CD1c-positive myeloid dendritic cell (primary cell): ENCODE results near the gene LRRC75A.
"Not testable (repeated sequence)": the region's sequence is repeated elsewhere in the genome, so short reads cannot be mapped to it uniquely, and the experiment has no call there.

Experiments
- DNase-seq: peaks from one replicate; pipeline ENCODE4 v3.0.0-alpha.2; 2016; ENCODE audit errors: extremely low spot score

Gene LRRC75A

GRCh38 chr17:16472539-16472938 lies 19.5 kb downstream of the LRRC75A start:
- DNase-seq, result no peak

GRCh38 chr17:16471295-16471694 lies 20.7 kb downstream of the LRRC75A start:
- no peak for DNase-seq

- no peak for DNase-seq
Measured at GRCh38 chr17:16470265-16470664, 21.7 kb downstream of the LRRC75A start.

GRCh38 chr17:16468428-16468992 lies 23.5 kb downstream of the LRRC75A start:
- DNase-seq, result no peak

GRCh38 chr17:16467886-16468285 lies 24.1 kb downstream of the LRRC75A start:
- DNase-seq, result no peak

- no peak for DNase-seq
Measured at GRCh38 chr17:16467044-16467443, 24.9 kb downstream of the LRRC75A start.

- no peak for DNase-seq
Measured at GRCh38 chr17:16466407-16466806, 25.6 kb downstream of the LRRC75A start.

- no peak for DNase-seq
Measured at GRCh38 chr17:16465861-16466338, 26.1 kb downstream of the LRRC75A start.

GRCh38 chr17:16465052-16465312 lies 27.0 kb downstream of the LRRC75A start:
- DNase-seq, result no peak

GRCh38 chr17:16464303-16465051 lies 27.5 kb downstream of the LRRC75A start:
- no peak for DNase-seq

- no peak for DNase-seq
Measured at GRCh38 chr17:16463358-16464302, 28.4 kb downstream of the LRRC75A start.

- no peak for DNase-seq
Measured at GRCh38 chr17:16462070-16462864, 29.7 kb downstream of the LRRC75A start.

- no peak for DNase-seq
Measured at GRCh38 chr17:16461606-16461866, 30.5 kb downstream of the LRRC75A start.

GRCh38 chr17:16460796-16461605 lies 31.0 kb downstream of the LRRC75A start:
- no peak for DNase-seq

GRCh38 chr17:16459855-16460550 lies 32.0 kb downstream of the LRRC75A start:
- DNase-seq, result no peak

- no peak for DNase-seq
Measured at GRCh38 chr17:16459271-16459670, 32.7 kb downstream of the LRRC75A start.

- no peak for DNase-seq
Measured at GRCh38 chr17:16456742-16457316, 35.2 kb downstream of the LRRC75A start.

GRCh38 chr17:16455997-16456741 lies 35.8 kb downstream of the LRRC75A start:
- DNase-seq, result no peak

GRCh38 chr17:16453493-16453851 lies 38.5 kb downstream of the LRRC75A start:
- no peak for DNase-seq

- DNase-seq, result not testable (repeated sequence)
Measured at GRCh38 chr17:16452268-16452667, 39.7 kb downstream of the LRRC75A start.
